Fibroblast of lung (primary cell): ENCODE measurements around the gene EPHA1.

Experiments used
- CTCF ChIP-seq, 2 donors: IDR thresholded peaks in 1 of 2; conservative IDR thresholded peaks in 1 of 2; 1 replicate in 1 of 2; 2 replicates in 1 of 2; pipeline ENCODE4 v1.5.1; 2011 to 2012; ENCODE audit warnings: low read length in 2 of 2, control low read depth in 1 of 2, inconsistent platforms in 1 of 2, low read depth in 1 of 2, mild to moderate bottlenecking in 1 of 2
- EZH2 ChIP-seq: IDR thresholded peaks from 2 replicates; pipeline ENCODE4 v1.5.1; 2012; ENCODE audit warnings: low read length, control low read depth, mild to moderate bottlenecking; ENCODE audit errors: missing control alignments

- TF ChIP-seq CTCF (conservative IDR thresholded peaks at IDR 0.05 in 1 of 2, IDR thresholded peaks at IDR 0.05 in 1 of 2; ENCODE audit: low read depth in 1 of 2, low read length in 2 of 2) (no peak), EZH2 (no peak)
These were observed 23.7 kb downstream of the EPHA1 start for GRCh38 chr7:143384661-143385631.
